ENCODE measurements around the gene URI1.

DNA sequence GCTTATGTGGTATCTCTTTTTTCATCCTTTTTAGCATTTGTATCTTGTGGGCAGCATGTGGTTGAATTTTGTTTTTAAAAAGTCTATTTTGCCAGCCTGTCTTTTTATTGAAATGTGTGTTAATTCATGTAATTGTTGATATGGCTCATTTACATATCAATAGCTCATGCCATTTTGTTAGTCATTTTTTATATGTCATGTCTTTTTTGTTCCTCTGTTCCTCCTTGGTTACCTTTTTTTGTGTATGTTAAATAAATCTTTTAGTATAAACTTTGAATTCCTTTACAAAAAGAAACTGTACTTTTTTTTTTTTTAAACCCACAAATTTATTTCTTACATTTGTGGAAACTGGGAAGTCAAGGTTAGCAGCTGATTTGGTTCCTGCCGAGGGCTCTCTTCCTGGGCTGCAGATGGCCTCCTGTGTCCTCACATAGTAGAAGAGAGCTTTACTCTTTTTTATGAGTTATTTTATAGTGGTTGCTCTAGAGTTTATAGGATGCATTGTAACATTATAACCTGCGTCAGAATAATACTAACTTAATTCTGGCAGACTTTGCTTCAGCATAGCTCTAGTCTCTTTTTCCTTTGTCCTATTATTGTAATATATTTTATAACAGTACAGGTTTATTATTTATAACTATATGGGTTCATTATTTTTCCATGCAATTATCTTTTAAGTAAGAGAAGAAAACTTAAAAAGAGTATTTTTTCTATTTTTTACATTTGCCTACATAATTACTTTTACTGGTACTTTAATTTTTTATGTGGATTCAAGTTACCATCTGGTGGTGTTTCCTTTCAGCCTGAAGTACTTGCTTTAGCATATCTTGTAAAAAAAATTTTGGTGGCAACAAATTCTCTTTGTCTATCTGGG lies 86.3 kb downstream of the URI1 start:
- TF ChIP-seq CTCF (IDR thresholded peaks at IDR 0.05): no peak
- TF ChIP-seq POLR2A (IDR thresholded peaks at IDR 0.05): no peak
